A673 (cell line): ENCODE results near the gene ZNF324B.

Experiments used
- EZH2 ChIP-seq: fragments of 200-600 bp; sonication (generic); IDR thresholded peaks from 2 replicates; pipeline ENCODE4 v1.6.1; 2017; ENCODE audit warnings: borderline replicate concordance, low read depth, mild to moderate bottlenecking, mixed read lengths, antibody characterized with exemption, low read length; ENCODE audit not compliant: poor library complexity, severe bottlenecking
- TF ChIP-seq, protein P1 (sequence below): fragments of 300-800, 200-600 bp; sonication (generic); conservative IDR thresholded peaks from 2 replicates; pipeline ENCODE4 v1.5.1; 2017; ENCODE audit warnings: low read depth, mild to moderate bottlenecking, antibody characterized with exemption, low read length, moderate library complexity, mixed read lengths

GRCh38 chr19:58471736-58472135, 20.3 kb downstream of the ZNF324B start:
- TF ChIP-seq, protein P1, sequence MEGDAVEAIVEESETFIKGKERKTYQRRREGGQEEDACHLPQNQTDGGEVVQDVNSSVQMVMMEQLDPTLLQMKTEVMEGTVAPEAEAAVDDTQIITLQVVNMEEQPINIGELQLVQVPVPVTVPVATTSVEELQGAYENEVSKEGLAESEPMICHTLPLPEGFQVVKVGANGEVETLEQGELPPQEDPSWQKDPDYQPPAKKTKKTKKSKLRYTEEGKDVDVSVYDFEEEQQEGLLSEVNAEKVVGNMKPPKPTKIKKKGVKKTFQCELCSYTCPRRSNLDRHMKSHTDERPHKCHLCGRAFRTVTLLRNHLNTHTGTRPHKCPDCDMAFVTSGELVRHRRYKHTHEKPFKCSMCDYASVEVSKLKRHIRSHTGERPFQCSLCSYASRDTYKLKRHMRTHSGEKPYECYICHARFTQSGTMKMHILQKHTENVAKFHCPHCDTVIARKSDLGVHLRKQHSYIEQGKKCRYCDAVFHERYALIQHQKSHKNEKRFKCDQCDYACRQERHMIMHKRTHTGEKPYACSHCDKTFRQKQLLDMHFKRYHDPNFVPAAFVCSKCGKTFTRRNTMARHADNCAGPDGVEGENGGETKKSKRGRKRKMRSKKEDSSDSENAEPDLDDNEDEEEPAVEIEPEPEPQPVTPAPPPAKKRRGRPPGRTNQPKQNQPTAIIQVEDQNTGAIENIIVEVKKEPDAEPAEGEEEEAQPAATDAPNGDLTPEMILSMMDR = no peak
- TF ChIP-seq EZH2 = no peak
